ENCODE results near the gene GOLGA6L9.
"Not testable (repeated sequence)": the region's sequence is repeated elsewhere in the genome, so short reads cannot be mapped to it uniquely, and the experiment has no call there.

GOLGA6L9 gene

DNA sequence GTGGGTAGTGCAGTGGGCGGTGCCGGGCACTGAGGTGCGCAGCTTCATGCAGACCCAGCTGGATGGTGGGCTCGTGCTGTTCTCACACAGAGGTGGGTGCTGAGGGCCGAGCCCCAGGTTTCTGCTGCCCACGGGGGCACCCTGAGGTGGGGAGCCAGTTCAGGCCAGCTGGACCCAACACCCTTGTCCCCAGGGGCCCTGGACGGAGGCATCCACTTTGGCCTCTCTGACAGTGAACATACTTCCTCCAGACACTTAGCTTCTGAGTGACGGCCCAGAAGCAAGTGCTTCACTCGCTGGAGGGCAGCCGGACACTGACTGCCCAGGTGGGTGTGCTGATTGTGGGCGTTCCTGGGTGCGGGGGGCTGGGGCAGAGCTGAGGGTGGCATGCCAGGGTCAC, 39.8 kb downstream of the GOLGA6L9 start:
- DNase-seq (ENCODE audit: low read depth) = not testable (repeated sequence)

DNA sequence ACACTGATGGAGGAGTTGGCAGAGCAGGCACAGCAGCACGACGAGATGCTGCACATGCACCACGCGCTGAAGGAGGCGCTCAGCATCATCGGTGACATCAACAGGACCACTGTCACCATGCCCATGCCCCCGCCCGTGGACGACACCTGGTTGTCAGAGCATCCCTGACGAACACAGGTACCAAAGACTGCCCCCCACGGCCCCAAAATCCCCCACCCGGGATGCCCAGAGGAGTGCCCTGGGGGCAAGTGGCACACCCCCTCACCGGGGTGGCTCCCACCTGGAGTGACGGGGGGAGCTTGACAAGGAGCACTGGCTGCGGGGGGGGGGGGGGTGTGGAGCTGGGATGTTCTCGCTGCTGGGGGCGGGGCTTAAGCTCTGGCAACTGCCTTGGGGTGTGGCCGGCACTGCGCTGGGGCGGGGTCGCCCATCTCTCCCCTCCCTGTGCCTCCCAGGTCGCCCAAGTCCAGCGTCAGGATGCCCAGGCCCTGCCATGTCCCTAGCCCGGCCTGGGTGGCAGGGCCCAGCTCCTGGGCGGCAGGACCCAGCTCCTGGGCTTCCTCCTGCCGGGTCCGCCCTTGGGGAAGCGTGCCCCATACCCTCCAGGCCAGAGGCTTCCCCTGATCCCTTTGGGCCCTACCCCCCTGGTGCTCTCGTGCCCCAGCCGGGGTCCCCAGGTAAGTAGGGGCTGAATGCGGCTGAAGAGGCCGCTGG, 42.8 kb downstream of the GOLGA6L9 start:
- DNase-seq (ENCODE audit: low read depth) = not testable (repeated sequence)

DNA sequence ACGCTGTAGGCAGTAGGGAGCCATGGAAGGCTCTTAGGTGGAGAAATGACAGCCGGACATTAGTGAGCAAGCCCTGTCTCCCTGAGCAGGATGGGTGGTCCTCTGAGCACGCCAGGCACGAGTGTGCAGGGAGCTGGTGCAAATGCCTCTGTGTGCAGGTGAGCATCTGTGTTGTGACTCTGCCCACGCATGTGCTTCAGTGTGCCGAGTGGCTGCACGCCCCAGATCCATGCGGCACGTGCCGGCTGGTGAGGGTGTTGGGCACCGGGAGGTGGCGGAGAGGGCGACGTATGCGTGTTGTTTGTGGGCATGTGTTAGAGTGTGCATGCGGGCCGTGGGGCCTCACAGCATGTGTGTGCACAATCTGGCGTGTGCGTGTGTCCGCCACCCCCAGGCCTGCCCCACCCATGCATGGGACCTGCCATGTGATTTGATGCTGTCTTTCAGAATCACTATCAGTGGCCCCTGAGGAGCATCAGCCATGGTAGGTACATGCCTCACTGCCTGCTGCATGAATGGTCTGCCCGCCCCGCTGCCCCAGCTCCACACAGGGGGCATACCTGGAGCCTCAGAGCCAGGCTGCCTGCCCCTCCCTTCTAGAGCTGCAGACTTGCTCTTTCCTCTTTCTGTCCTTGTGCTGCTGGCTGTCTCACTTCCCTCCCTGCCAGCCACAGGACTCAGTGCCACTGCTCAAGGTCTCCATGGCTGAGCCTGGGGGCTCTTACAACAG, 45.1 kb downstream of the GOLGA6L9 start:
- not testable (repeated sequence) for DNase-seq (ENCODE audit: low read depth)

DNA sequence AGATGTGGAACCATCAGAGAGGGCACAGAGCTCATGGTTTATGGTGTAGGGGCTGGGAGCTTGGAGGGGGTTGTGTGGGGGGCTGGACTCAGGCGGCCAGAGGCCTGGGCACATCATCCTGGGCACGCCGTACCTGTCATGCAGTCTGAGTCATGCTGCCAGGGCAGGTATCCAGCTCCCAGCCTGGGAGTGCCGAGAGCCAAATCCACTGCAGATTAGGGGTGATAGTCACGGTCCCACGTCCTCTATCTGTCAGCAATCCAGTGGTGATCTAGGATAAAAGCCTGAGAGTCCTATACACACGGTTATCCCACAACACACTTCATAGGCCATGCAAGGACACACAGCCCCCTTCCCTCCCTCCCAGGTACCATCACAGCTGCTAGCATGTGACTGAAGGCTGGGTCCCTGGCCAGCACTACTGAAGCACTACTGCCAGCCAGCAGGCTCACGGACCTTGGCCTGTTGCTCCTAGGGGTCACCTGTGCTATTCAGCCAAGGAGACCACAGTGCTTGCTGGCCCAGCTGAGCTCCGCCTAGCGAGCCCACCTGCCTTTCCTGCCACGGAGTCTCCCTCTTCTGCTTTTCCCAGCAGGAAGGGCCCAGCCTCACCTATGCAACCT, 45.8 kb downstream of the GOLGA6L9 start:
- not testable (repeated sequence) for DNase-seq (ENCODE audit: low read depth)

DNA sequence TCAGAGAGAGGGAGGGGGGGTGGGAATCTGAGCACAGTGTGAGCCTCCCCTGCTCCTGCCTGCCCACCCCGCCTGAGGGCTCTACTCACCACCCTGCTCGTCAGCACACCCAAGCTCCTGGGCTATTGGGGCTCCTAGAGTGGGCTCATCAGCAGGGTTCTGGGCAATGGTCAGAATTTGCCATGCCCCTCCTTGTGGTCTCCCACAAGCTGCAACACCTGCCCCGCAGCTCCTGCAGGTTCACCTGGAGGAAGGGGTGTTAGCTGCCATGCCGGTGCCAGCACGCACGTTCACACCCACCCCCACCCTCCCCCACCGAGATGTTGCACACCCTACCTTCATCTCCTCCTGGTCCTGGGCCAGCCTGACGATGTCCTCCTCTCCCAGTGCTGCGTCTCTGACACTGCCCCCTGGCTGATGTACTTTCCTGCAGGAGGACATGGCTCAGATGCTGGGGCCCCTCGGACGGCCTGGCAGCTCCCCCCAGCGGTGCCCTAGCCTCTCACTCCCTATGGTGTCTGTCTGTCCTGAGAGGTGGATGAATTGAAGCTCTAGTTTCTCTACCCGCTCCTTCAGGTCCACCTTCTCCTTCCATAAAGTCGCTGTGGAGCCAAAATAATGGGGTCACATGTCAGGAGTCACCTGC, 47.2 kb downstream of the GOLGA6L9 start:
- not testable (repeated sequence) for DNase-seq (ENCODE audit: low read depth)

DNA sequence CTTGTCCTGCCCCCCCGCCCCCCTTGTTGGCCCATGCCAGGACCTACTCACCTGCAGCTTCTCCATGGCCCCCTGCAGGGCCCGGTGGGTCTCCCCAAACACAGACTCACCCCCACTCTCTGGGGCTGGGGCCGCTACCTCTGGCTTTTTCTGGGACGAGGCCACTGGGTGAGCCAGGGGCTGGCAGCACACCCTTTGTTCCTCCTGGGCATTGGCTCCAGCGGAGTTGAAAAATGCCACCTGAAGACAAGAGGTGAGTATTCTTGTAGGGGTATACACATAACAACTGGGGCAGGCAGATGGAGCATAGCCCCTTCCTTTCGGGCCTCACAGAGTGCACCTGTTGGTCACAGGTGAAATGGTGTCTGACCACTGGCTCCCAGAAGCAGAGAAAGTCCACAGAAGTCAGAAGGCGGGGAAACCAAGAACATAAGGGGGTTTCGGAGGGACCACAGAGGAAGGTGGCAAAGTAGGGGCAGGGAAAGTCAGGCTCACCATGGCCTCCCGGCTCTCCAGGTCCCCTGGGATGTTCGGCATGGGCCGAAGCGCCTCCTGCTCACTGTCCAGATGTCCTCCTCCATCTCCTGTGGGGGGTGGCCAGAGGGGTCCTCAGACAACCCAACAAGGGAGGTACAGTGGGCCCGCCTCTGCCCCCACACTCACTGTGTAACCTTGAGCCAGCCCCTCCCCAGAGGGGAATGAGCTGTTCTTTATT, 47.9 kb downstream of the GOLGA6L9 start:
- DNase-seq (ENCODE audit: low read depth) = not testable (repeated sequence)

All from stimulated activated CD8-positive, alpha-beta memory T cell treated with anti-CD3 and anti-CD28 coated beads, Interleukin-15, amount 100 ng/mL, for 1 hour (primary cell).